Progenitor cell of endocrine pancreas (in vitro differentiated cells): ENCODE results near the gene MCM3AP. TPM values are rescaled to one million over a fixed set of nuclear protein-coding genes. Genes with fewer than 3 reads are reported as not detected.

ENCODE experiments used
- DNase-seq: peaks from one replicate; pipeline ENCODE4 v3.0.0; 2021; ENCODE audit warnings: low spot score; ENCODE audit not compliant: unreplicated experiment
- H3K27ac Mint-ChIP-seq: 2 replicates; pipeline ENCODE4 v1.8.0; 2021; ENCODE audit warnings: mild to moderate bottlenecking, moderate library complexity, mixed read lengths
- H3K27me3 Mint-ChIP-seq: 2 replicates; pipeline ENCODE4 v1.8.0; 2021; ENCODE audit warnings: mixed read lengths
- H3K36me3 Mint-ChIP-seq: 2 replicates; pipeline ENCODE4 v1.8.0; 2022; ENCODE audit warnings: mixed read lengths; ENCODE audit not compliant: insufficient read depth
- H3K4me1 Mint-ChIP-seq: 2 replicates; pipeline ENCODE4 v1.8.0; 2021; ENCODE audit warnings: low read depth, mixed read lengths
- H3K4me3 Mint-ChIP-seq: 2 replicates; pipeline ENCODE4 v1.8.0; 2021; ENCODE audit warnings: low read depth, mild to moderate bottlenecking, moderate library complexity, mixed read lengths
- H3K9me3 Mint-ChIP-seq: 2 replicates; pipeline ENCODE4 v1.8.0; 2021; ENCODE audit warnings: low read depth, mixed read lengths
- CTCF ChIP-seq: fragments of 200-600 bp; sonication (generic); IDR thresholded peaks from one replicate; pipeline ENCODE4 v1.5.0; 2021; ENCODE audit warnings: antibody characterized with exemption, mild to moderate bottlenecking; ENCODE audit not compliant: unreplicated experiment
- total RNA-seq: library from RNA; stranded (reverse); gene quantifications from 2 replicates; pipeline ENCODE4 v1.2.1, GENCODE V29; 2021

MCM3AP gene
- total RNA-seq, 1 donor from 2014 or later, result 131 TPM

GRCh38 chr21:46214478-46215340, 70.7 kb downstream of the MCM3AP start:
- Mint-ChIP-seq H3K9me3 (no peaks in the 10 kb centered on the region), H3K27me3 (no peaks in the 10 kb centered on the region), H3K36me3 (peaks cover 3% of the 10 kb centered on the region), H3K27ac (no peak overlapping the region), H3K4me1 (no peaks in the 10 kb centered on the region), H3K4me3 (no peak overlapping the region)
- DNase-seq, result no peak
- TF ChIP-seq CTCF, result no peak

- Mint-ChIP-seq H3K9me3 (no peaks in the 10 kb centered on the region), H3K27ac (peak overlapping the region; percentile 31), H3K4me1 (no peaks in the 10 kb centered on the region), H3K4me3 (no peak overlapping the region), H3K27me3 (no peaks in the 10 kb centered on the region), H3K36me3 (peaks cover 2% of the 10 kb centered on the region)
- TF ChIP-seq CTCF, result no peak
- DNase-seq, result no peak
These were observed 71.7 kb downstream of the MCM3AP start for GRCh38 chr21:46213620-46214286.

DNA sequence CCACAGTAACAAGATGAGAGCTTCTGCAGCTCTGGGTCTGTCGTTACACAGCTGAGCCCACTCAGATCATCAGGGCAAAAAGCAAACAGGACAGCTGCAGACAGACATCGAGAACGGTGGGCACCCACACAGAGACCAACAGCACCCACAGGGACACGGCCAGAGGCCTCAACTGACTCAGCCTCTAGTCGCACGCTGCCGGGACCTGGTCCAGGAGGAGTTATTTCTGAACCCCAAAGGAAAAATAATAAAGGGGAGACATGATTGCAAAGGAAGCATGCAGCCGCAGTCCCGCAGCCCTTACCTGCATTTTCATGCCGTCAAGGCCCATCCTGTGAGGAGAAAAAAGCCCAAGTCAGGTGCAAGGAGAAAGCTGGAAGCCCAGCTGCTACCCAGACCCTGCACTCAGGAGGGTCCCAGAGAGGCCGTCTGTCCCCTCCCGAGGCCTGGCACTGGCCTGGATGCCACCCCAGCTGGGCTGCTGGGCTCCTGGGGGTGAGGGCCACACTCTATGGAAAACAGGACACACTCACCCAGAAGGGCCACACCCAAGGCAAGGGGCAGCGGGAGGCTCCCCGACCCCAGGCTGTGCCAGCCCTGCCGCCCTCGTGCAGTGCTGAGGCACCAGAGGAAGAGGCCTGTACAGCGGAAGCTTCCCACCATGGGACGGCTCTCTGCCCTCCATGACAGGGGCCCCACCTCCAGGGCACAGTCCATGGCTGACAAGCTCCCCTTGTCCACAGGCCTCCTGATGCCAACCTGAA, 72.5 kb downstream of the MCM3AP start:
- Mint-ChIP-seq H3K27ac (no peak overlapping the region), H3K4me3 (no peak overlapping the region), H3K27me3 (no peaks in the 10 kb centered on the region), H3K9me3 (no peaks in the 10 kb centered on the region), H3K4me1 (no peaks in the 10 kb centered on the region), H3K36me3 (peaks cover 2% of the 10 kb centered on the region)
- no peak for TF ChIP-seq CTCF
- DNase-seq, result no peak

GRCh38 chr21:46211786-46212720, 73.4 kb downstream of the MCM3AP start:
- no peak for DNase-seq
- Mint-ChIP-seq H3K27me3 (no peaks in the 10 kb centered on the region), H3K36me3 (peaks cover 2% of the 10 kb centered on the region), H3K4me3 (no peak overlapping the region), H3K4me1 (no peaks in the 10 kb centered on the region), H3K9me3 (no peaks in the 10 kb centered on the region), H3K27ac (no peak overlapping the region)
- no peak for TF ChIP-seq CTCF
